Esophagus muscularis mucosa (tissue), 3 donors: Measurements from ENCODE around the gene SLC5A5.

ENCODE experiments used
- POLR2A ChIP-seq: fragments of 450-650 bp; IDR thresholded peaks from one replicate; pipeline ENCODE4 v1.6.1; 2017; ENCODE audit warnings: antibody characterized with exemption, moderate library complexity, mild to moderate bottlenecking, low read depth
- TF ChIP-seq, protein P1 (sequence below), 3 experiments: fragments of 200-600 bp in 2 of 3; fragments of 450-650 bp in 1 of 3; sonication (generic) in 2 of 3; IDR thresholded peaks; one replicate each; pipeline ENCODE4 v1.5.1; 2017 to 2019; ENCODE audit warnings: antibody characterized with exemption in 3 of 3, mild to moderate bottlenecking in 2 of 3, moderate library complexity in 1 of 3

- TF ChIP-seq, protein P1, sequence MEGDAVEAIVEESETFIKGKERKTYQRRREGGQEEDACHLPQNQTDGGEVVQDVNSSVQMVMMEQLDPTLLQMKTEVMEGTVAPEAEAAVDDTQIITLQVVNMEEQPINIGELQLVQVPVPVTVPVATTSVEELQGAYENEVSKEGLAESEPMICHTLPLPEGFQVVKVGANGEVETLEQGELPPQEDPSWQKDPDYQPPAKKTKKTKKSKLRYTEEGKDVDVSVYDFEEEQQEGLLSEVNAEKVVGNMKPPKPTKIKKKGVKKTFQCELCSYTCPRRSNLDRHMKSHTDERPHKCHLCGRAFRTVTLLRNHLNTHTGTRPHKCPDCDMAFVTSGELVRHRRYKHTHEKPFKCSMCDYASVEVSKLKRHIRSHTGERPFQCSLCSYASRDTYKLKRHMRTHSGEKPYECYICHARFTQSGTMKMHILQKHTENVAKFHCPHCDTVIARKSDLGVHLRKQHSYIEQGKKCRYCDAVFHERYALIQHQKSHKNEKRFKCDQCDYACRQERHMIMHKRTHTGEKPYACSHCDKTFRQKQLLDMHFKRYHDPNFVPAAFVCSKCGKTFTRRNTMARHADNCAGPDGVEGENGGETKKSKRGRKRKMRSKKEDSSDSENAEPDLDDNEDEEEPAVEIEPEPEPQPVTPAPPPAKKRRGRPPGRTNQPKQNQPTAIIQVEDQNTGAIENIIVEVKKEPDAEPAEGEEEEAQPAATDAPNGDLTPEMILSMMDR (IDR thresholded peaks at IDR 0.05), result no peak
- no peak for TF ChIP-seq POLR2A
Measured at GRCh38 chr19:17931532-17932191, 59.9 kb downstream of the SLC5A5 start.
